CD4-positive, alpha-beta T cell treated with Interleukin-15 for 1 hour (primary cell): Measurements from ENCODE around the gene CDKN2B.

Experiments
- DNase-seq: peaks from one replicate; pipeline ENCODE4 v3.0.0-alpha.2; 2020

The CDKN2B gene

DNA sequence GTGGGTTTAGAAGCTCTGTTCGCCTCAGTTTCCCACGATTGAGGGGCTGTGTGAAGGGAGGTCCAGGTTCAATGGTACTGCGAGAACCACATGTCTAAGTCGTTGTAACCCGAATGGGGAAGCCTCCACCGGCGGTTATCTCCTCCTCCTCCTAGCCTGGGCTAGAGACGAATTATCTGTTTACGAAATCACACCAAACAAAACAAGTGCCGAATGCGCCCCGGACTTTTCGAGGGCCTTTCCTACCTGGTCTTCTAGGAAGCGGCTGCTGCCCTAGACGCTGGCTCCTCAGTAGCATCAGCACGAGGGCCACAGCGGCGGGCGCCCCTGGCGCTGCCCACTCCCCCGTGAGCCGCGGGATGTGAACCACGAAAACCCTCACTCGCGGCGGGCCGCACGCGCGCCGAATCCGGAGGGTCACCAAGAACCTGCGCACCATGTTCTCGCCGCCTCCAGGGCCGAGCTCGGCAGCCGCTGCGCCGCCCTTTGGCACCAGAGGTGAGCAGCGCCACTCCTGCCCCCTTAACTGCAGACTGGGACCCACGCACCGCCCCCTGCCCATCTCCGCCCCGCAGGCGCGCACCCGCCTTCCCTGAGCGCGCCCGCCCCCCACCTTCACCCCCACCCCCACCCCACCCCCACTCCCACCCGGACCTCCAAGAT, 15.1 kb downstream of the CDKN2B start, which contains the start of gene CDKN2A:
TSS of gene CDKN2A (minus strand) at position 500 of the 663 bp plus-strand sequence.
- DNase-seq = peak; percentile 62

DNA sequence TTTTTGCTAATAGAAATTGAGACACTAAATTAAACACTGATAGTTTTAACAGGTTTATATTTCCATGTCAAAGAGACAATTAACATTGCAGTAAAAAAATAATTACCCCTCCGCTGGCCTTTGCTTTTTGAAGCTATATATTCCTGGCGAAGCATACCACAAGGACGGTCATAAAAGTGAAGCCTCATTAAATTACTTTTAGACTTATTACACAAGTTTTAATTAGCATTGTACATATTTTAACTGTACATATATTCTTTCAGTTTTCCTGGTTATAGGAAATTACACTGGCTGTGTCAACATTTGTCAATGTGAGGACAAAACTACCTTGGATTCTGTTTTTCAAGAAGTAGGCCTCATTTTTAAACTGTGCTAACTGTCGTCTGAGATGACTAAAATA, 16.1 kb downstream of the CDKN2B start:
- DNase-seq = no peak

DNA sequence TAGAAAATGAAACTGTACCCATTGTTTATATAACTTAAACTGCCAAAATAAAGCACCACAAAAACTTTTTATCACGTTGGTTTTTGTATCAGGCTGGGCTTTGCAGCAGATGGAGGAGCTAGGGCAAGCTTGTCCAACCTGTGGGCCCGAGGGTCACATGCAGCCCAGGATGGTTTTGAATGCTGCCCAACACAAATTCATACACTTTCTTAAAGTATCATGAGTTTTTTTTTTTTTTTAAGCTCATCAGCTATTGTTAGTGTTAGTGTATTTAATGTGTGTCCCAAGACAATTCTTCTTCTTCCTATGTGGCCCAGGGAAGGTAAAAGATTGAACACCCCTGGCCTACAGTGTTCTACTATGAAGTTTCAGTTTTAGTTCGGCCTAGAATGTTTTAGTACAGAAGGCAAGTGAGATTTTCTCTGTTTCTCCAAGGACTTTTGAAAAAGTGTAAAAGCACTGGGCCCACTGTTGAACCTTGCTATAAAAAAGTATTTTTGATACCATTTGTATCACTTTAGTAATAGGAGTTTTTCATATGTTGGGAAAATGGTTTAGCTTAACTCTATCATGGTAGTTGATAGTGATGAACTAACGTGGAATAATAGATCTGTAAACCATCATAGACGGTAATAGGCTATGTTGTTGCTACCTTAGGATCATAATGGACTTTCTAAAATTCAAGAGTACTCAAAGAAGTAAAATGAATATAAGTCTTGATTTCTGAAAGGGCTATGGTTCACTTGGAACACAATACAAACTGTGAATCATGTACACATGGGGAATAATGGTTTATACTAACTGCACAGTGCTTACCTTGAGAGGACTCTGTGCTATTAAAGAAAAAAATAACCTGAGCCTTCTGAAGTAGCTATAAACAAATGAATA, 17.8 kb downstream of the CDKN2B start:
- DNase-seq = no peak

DNA sequence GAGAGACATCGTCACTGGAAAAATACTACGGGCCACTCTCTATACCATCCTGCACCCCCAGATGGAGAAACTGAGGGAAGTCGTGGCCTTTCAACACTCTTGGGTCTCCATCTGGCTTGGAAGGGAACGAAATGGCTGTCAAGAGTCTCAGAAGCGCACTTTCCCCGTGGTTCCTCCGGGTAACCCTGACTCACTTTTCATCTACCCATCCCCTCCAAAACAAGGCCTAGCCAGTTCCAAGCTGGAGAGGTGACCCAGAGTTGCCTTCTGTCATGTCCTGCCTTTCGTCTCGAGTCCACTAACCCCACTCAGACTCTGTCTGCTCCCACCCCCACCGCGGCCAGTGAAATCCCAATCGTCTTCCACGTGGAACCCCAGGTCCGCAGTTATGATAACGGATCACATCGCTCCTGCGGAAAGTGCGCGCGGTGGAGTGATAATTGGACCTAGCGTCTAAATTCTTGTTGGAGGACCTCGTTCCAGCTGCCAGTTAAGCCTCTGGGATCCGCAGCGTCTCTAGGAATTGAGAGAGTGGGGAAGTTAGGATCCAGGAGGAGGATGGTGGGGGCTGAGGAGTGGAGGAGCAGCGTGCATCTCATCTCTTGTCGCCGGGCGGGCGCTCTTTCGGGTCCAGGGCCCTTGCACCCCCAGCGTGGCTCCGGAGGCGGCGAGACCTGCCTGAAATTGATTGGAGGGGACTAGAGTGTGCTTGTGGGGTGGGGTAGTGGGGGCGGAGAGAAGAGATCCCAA, 19.5 kb downstream of the CDKN2B start:
- DNase-seq = no peak

DNA sequence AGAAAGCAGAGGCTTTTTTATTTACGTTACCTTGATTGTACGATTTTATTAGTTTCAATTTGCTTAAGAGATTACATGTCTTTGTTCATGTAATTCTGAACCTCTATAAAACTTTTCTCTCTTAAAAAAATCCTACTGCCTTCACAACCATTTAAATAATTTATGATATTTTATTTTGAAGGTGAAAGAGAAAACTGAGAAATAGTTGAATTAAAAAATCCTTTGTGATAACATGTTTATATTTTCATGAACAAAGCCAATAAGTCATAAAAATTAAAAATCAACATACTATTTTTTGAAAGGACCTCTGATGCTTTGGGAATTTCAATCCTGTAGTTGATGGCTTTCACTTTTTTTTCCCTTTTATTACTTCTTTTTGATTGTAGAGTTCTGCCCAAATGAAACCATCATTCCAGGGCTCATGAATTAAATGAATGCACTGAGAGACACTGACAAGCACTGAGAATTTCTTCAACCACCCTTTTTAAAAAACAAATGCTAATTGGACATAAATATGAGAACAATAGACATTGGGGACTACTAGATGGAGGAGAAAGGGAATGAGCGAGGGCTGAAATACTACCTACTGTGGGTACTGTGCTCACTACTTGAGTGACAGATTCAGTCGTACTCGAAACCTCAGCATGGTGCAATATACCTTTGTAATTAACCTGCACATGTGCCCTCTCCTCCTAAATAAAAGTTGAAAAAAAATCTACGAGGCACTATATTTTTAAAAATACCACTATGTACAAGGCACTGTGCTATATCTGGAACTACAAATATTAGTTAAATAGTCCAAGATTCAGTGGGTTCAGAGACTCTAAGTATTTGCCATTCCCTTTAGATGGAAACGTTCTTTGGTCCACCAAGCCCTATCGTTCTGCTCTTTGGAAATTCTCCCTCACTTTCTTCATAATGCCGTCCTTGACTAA, 20.8 kb downstream of the CDKN2B start:
- DNase-seq = no peak

DNA sequence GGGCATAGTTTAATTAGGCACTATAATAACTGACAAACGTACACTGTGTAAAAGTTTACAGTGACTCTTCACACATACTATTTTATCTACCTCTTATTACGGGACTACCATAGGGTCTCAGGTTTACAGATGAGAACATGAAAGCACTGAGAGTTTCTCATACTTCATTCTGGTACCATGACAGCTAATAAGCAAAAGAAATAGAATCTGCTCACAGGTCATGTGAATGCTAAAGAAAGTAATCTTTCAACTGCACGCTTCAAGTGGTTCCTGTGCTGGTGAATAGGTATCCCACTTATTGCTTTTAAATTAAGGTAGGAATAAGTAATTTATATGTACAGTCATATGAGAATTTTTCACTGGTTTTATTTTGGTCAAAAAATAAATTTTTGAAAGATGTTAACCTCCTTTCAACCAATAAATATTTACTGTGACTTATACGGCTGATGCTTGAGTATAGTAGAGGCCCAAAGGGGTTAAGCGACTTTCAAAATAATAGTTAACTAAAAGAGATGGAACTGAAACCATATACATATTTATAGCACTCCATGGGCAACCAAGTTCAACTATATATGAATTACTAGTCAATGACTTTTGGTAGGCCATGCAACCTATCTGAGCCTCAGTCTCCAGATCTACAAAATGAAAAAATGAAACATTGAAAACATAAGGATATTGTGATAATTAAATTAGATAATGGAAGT, 23.0 kb downstream of the CDKN2B start:
- no peak for DNase-seq

DNA sequence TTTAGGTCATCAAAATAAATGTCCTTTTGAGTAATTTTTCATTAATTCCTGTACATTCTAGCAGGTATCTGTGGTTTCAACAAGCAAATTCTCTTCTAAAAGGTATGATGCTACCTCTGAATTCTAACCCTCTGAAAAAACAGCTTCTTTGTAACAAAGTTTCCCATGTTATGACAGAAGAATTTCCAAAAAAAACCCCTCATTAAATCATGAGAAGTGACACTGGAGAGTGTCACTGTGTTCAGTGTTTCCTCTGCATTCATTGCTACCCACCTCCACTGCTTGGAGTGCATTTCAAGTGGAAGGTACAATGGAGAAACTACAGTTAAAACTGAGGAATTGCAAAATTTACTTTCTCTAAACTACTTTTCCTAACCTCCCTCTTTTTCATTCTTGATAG, 25.0 kb downstream of the CDKN2B start:
- no peak for DNase-seq

DNA sequence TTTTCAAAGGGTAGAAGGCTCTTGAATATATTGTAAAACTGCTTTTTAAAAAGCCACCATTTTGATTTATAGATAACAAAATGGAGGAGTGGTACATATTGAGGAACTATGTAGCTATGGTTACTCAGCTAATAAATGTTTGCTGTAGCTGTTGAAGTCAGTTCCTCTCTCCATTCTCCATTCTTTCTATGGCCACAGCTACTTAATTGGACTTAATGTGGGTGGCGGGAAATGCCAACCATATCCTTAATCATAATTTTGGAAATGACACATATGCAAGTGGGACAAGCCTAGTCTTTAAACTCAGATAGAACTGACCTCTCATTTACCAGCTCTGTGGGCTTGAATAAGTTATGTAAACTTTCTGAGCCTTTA, 25.6 kb downstream of the CDKN2B start:
- no peak for DNase-seq

DNA sequence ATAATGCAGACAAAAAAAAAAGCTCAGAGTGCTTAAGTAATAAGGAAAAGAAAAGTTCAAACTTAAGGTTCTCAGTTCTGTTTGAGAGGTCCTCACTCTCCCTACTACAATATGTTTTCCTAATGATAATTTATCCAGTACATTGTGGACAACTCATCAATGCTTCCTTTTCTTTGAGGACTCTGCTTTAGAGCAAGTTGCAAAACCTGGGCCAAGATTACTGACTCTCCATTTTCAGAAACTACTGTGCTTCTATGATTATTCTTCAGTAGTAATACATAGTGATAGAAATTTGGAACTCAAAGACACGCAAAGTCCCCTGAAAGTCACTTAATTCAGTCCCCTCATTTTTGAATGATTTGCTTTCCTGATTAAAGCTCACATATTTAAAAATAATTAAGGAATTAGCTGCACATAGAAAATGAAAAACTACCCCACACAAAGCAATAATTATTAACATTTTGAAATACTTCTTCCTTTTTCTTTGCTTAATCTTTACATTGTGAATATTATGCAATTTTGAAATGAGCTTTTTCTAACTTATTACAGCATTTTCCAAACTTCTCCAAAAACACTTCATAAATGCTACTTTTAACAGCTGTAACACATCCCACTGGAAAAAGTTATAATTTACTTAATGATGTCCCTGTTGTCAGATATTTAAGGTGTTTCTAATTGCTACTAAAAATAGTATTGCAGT, 26.1 kb downstream of the CDKN2B start:
- DNase-seq = no peak

DNA sequence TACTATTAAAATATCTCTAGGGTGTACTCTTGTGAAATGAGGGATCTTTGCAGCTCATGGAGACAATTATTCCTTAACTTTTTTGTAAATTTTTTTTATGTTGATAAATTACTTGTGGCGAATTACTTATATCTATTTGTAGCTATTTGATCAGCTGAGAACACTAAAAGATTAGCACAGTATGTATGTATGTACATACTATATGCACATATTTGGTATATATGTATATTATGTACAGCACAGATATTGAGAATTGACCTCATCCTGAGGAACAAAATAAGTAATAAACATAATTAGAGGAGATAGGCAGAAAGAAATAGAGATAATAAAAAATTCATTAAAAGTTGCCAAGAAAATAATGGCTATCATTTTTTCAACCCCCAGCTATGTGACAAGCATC, 26.7 kb downstream of the CDKN2B start:
- no peak for DNase-seq

DNA sequence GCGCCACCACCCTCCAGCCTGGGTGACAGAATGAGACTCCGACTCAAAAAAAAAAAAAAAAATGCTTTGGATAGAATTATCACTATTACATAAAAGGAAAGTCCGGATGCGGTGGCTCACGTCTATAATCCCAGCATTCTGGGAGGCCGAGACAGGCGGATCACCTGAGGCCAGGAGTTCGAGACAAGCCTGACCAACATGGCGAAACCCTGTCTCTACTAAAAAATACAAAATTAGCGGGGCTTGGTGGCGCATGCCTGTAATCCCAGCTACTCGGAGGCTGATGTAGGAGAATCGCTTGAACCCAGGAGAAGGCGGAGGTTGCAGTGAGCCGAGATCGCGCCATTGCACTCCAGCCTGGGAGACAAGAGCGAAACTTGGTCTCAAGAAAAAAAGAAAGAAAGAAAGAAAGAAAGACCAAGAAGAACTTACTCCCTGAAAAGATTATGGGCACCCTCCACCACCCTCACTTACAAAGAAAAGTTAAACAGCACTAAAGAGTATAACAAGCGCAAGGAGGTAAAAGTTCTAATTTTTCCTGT, 32.7 kb downstream of the CDKN2B start:
- no peak for DNase-seq

DNA sequence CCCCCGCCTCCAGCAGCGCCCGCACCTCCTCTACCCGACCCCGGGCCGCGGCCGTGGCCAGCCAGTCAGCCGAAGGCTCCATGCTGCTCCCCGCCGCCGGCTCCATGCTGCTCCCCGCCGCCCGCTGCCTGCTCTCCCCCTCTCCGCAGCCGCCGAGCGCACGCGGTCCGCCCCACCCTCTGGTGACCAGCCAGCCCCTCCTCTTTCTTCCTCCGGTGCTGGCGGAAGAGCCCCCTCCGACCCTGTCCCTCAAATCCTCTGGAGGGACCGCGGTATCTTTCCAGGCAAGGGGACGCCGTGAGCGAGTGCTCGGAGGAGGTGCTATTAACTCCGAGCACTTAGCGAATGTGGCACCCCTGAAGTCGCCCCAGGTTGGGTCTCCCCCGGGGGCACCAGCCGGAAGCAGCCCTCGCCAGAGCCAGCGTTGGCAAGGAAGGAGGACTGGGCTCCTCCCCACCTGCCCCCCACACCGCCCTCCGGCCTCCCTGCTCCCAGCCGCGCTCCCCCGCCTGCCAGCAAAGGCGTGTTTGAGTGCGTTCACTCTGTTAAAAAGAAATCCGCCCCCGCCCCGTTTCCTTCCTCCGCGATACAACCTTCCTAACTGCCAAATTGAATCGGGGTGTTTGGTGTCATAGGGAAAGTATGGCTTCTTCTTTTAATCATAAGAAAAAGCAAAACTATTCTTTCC, 34.2 kb downstream of the CDKN2B start:
- DNase-seq = peak; percentile 19

DNA sequence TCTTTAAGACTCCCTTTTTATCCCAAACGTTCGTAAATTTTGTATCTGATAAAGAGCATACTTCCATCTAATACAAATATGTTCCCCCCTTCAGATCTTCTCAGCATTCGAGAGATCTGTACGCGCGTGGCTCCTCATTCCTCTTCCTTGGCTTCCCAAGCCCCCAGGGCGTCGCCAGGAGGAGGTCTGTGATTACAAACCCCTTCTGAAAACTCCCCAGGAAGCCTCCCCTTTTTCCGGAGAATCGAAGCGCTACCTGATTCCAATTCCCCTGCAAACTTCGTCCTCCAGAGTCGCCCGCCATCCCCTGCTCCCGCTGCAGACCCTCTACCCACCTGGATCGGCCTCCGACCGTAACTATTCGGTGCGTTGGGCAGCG, 34.8 kb downstream of the CDKN2B start:
- no peak for DNase-seq

DNA sequence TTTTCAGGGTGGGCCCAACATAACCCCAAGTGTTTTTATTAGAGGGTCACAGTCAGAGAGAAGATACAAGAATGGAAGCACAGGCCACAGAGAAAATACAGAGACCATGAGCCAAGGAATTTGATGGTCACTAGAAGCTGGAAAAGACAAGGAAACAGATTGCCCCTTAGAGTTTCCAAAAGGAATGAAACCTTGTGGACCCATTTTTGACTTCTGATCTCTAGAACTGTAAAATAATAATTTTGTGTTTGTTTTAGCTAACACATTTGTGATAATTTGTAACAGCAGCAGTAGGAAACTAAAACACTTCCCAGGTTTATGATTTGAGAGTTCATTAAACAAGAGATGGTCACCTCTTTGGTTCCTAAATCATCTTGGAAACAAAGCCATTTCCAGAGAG, 36.7 kb downstream of the CDKN2B start:
- DNase-seq = no peak

DNA sequence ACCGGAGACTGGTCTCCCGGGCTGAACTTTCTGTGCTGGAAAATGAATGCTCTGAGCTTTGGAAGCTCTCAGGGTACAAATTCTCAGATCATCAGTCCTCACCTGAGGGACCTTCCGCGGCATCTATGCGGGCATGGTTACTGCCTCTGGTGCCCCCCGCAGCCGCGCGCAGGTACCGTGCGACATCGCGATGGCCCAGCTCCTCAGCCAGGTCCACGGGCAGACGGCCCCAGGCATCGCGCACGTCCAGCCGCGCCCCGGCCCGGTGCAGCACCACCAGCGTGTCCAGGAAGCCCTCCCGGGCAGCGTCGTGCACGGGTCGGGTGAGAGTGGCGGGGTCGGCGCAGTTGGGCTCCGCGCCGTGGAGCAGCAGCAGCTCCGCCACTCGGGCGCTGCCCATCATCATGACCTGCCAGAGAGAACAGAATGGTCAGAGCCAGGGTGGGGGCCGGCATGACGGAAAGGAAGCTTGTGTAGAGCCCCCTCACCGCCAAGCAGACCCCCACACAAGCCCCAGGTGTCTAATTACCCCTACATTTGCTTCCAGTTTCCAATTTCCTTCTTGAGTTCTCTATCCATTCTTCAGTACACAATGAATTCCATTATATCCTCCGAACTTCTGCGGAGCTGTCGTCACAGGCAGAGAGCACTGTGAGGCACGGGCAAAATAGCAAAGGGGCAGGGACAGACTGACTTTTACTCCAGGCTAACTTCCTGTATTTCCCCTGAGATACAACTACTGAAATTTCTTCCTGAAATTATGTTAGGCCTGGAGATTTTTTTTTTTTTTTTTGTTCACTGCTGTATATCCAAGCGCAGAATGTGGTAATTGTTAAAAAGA, 38.1 kb downstream of the CDKN2B start:
- no peak for DNase-seq

DNA sequence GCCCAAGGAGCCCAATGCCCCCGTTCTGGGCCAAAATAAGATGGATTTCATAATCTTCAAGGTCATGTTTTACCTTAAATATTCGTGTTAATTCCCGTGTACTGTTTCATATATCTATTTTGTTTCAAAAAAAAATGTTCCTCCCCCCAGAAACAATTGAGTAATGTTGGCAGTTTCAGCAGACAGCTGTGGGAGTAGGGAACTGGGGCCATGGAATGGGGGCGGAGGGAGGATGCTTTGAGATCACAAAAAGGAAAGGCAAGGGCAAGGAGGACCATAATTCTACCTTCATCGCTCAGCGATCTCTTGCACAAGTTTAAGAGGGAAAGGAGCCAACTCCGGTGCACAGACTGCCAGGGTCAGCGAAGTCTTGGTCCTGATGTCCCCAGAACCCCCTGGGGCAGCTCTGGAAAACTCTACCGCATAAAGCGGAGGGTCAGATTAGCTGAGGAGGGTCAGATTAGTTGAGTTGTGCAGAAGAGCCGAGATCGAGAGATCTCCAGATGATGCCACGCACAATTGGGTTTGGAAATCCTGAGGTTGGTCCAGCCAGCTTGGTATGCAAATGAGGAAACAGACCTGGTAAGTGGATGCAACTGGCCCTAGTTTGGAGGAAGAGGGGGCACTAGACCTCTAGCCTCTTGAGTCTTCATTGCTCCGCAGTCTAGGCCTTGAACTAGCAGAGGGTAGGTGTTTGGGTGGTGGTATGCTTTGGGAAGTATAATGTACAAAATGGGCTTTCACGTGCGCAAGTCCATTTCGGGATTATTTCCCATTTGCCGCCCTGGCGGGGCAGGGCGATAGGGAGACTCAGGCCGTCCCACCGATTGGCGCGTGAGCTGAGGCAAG, 38.9 kb downstream of the CDKN2B start:
- no peak for DNase-seq

DNA sequence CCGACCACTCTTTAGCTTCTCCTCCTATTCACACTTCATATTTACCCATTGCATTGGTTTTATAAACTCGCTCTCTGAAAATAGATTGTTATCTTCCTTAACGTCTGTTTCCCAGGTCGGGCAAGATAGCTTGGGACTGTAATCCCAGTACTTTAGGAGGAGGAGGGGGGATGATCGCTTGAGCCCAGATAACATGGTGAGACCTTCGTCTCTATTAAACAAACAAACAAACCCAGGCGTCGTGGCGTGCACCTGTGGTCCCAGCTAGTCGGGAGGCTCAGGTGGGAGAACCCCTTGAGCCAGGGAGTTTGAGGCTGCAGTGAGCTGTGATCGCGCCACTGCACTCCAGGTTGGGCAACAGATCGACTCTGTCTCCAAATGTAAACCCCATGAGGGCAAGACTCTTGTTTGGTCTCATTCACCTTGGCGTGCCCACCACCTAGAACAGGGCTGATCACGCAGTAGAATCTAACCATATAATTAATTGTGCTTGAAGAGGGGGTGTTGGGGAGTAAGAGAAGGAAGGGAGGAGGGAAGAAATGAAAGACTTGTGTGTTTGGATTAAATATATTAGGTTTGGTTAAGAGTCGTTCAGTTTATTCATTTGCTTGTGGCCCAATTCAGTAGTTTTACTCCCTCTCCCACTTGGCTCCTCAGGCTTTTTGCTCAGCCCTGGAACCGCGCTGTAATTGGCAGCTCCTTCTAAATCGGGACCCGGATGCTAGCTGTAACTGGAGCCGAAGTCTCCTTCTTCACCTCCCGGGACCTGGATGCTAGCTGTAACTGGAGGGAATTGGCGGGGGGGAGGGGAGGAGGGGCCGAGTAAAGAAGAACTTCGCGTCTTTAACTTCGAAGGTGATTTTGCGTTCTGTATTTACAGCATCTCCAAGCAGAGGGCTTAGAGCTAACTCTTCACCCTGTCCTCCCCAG, 39.8 kb downstream of the CDKN2B start:
- no peak for DNase-seq
